Liver (tissue), 9 donors: ENCODE results near the gene PHYKPL. TPM values are rescaled to one million over a fixed set of nuclear protein-coding genes. Genes with fewer than 3 reads are reported as not detected.
"Not testable (repeated sequence)": the region's sequence is repeated elsewhere in the genome, so short reads cannot be mapped to it uniquely, and the experiment has no call there.

Source experiments
- DNase-seq: peaks from one replicate; pipeline ENCODE4 v3.0.0-alpha.2; 2017; ENCODE audit warnings: low spot score
- H3K27ac ChIP-seq, 2 donors: one replicate each; pipeline ENCODE4 v1.7.0; 2013; ENCODE audit warnings: inconsistent platforms in 2 of 2, low read length in 2 of 2, control low read depth in 1 of 2, low read depth in 1 of 2, mild to moderate bottlenecking in 1 of 2
- H3K27me3 ChIP-seq, 4 donors: one replicate each; pipeline versions ENCODE4 v1.6.1 to v1.7.0; 2013; ENCODE audit warnings: low read length in 3 of 4, inconsistent platforms in 1 of 4, mild to moderate bottlenecking in 1 of 4, moderate library complexity in 1 of 4; ENCODE audit not compliant: control insufficient read depth in 4 of 4, insufficient read depth in 4 of 4
- H3K36me3 ChIP-seq, 4 donors: one replicate each; pipeline versions ENCODE4 v1.6.1 to v1.7.0; 2013; ENCODE audit warnings: low read length in 3 of 4, mild to moderate bottlenecking in 3 of 4, low read depth in 1 of 4, moderate library complexity in 1 of 4; ENCODE audit not compliant: control insufficient read depth in 4 of 4, insufficient read depth in 3 of 4
- H3K4me1 ChIP-seq, 4 donors: one replicate each; pipeline versions ENCODE4 v1.6.1 to v1.7.0; 2013; ENCODE audit warnings: low read length in 3 of 4, mild to moderate bottlenecking in 3 of 4, moderate library complexity in 1 of 4; ENCODE audit not compliant: control insufficient read depth in 4 of 4, insufficient read depth in 4 of 4
- H3K4me3 ChIP-seq, 3 donors: one replicate each; pipeline versions ENCODE4 v1.6.1 to v1.7.0; 2013; ENCODE audit warnings: low read length in 3 of 3, control low read depth in 1 of 3, low read depth in 1 of 3, mild to moderate bottlenecking in 1 of 3
- H3K9ac ChIP-seq, 2 donors: one replicate each; pipeline ENCODE4 v1.7.0; 2013; ENCODE audit warnings: low read length in 2 of 2, mild to moderate bottlenecking in 2 of 2, moderate library complexity in 2 of 2, control low read depth in 1 of 2, low read depth in 1 of 2
- H3K9me3 ChIP-seq, 4 donors: one replicate each; pipeline versions ENCODE4 v1.6.1 to v1.7.0; 2013; ENCODE audit warnings: low read length in 3 of 4; ENCODE audit not compliant: control insufficient read depth in 4 of 4
- EGR1 ChIP-seq, 2 donors: IDR thresholded peaks; 2 replicates each; pipeline ENCODE4 v1.6.1; 2016 to 2018; ENCODE audit warnings: antibody characterized with exemption in 2 of 2, low read depth in 2 of 2
- FOXA1 ChIP-seq: IDR thresholded peaks from 2 replicates; pipeline ENCODE4 v1.6.1; 2016; ENCODE audit warnings: antibody characterized with exemption
- FOXA2 ChIP-seq: IDR thresholded peaks from 2 replicates; pipeline ENCODE4 v1.6.1; 2016; ENCODE audit warnings: antibody characterized with exemption
- GABPA ChIP-seq, 2 donors: IDR thresholded peaks in 1 of 2; conservative IDR thresholded peaks in 1 of 2; 2 replicates each; pipeline ENCODE4 v1.6.1; 2016; ENCODE audit warnings: antibody characterized with exemption in 2 of 2, mild to moderate bottlenecking in 1 of 2, moderate library complexity in 1 of 2
- HNF4A ChIP-seq, 2 donors: conservative IDR thresholded peaks; 2 replicates each; pipeline ENCODE4 v1.6.1; 2016; ENCODE audit warnings: antibody characterized with exemption in 2 of 2, mild to moderate bottlenecking in 2 of 2
- HNF4G ChIP-seq: IDR thresholded peaks from 2 replicates; pipeline ENCODE4 v1.6.1; 2016; ENCODE audit warnings: antibody characterized with exemption
- NR2F2 ChIP-seq: IDR thresholded peaks from 2 replicates; pipeline ENCODE4 v1.6.1; 2016; ENCODE audit warnings: antibody characterized with exemption
- RAD21 ChIP-seq, 2 donors: IDR thresholded peaks; 2 replicates each; pipeline ENCODE4 v1.6.1; 2016; ENCODE audit warnings: antibody characterized with exemption in 2 of 2, mild to moderate bottlenecking in 2 of 2
- RXRA ChIP-seq, 2 donors: IDR thresholded peaks; 2 replicates each; pipeline ENCODE4 v1.6.1; 2017 to 2018; ENCODE audit warnings: antibody characterized with exemption in 2 of 2, mild to moderate bottlenecking in 1 of 2
- SP1 ChIP-seq: IDR thresholded peaks from 2 replicates; pipeline ENCODE4 v1.6.1; 2018; ENCODE audit warnings: antibody characterized with exemption, mild to moderate bottlenecking
- TAF1 ChIP-seq: conservative IDR thresholded peaks from 2 replicates; pipeline ENCODE4 v1.6.1; 2016; ENCODE audit warnings: antibody characterized with exemption, mild to moderate bottlenecking
- WGBS: extraction: QIAGEN DNeasy Blood & Tissue Kit; methylation state at CpG from one replicate; pipeline ENCODE4 v1.1.7; 2013; 5-methylcytosine and 5-hydroxymethylcytosine counted together
- polyA plus RNA-seq, 2 donors: library from polyadenylated mRNA; stranded (reverse) in 1 of 2; unstranded in 1 of 2; fragments of 200-250 nt in 1 of 2; fragments of >200 nt in 1 of 2; fragmentation: Nextera tagmentation in 1 of 2; extraction: Ambion mirVana in 1 of 2; gene quantifications; one replicate each; pipeline versions ENCODE4 v1.2.1 to v1.2.3, GENCODE V29; 2013 to 2015
- total RNA-seq, 2 donors: library from RNA; depleted of rRNA; stranded (reverse); fragments of >200 nt; gene quantifications; one replicate each; pipeline ENCODE4 v1.2.3, GENCODE V29; 2014
- TF ChIP-seq, protein P1 (sequence below): IDR thresholded peaks from 2 replicates; pipeline ENCODE4 v1.6.1; 2016; ENCODE audit warnings: antibody characterized with exemption, mild to moderate bottlenecking
- TF ChIP-seq, protein P2 (sequence below): IDR thresholded peaks from 2 replicates; pipeline ENCODE4 v1.6.1; 2016; ENCODE audit warnings: antibody characterized with exemption
- TF ChIP-seq, protein P3 (sequence below): IDR thresholded peaks from 2 replicates; pipeline ENCODE4 v1.6.1; 2016; ENCODE audit warnings: antibody characterized with exemption
- donor health status: healthy.
- donor health status: healthy.
- donor health status: healthy.
- donor health status: healthy.
- donor health status: healthy.

PHYKPL gene
- total and polyA plus RNA-seq, 4 donors = 25.6 to 103 (median 45.0) TPM

DNA sequence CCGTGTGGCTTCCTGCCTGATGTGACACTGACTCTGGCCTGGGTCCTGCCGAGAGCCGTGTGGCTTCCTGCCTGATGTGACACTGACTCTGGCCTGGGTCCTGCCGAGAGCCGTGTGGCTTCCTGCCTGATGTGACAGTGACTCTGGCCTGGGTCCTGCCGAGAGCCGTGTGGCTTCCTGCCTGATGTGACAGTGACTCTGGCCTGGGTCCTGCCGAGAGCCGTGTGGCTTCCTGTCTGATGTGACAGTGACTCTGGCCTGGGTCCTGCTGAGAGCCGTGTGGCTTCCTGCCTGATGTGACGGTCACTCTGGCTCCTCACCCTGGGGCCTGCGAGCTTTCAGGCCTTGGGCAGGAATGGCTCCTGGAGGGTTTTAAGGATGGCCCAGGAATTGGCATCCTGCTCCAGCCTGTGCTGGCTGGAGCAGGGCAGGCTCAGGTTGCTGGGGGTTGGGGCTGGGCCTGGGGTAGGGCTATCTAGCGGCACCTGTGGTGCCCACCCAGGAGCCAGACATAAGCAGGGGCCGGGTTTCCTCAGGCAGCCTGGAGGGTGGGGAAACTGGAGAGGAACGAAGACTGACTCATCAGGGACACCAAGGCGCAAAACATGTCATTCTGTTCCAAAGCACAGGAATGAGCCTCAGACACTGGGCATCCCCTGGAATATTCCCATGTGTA, 7.2 kb upstream of the PHYKPL start:
- 26% methylated on average over 14 of the region's 16 CpGs for whole genome bisulfite sequencing
- not testable (repeated sequence) for H3K4me3 ChIP-seq, H3K27me3 ChIP-seq, H3K36me3 ChIP-seq, DNase-seq, H3K9me3 ChIP-seq
- Histone ChIP-seq H3K9ac (peak overlapping the region; percentile 56 to 62), H3K4me1 (peaks cover 24 to 49% (median 32%) of the 10 kb centered on the region in 4 donors), H3K27ac (peak overlapping the region; percentile 78 to 97)
- TF ChIP-seq, protein P1, sequence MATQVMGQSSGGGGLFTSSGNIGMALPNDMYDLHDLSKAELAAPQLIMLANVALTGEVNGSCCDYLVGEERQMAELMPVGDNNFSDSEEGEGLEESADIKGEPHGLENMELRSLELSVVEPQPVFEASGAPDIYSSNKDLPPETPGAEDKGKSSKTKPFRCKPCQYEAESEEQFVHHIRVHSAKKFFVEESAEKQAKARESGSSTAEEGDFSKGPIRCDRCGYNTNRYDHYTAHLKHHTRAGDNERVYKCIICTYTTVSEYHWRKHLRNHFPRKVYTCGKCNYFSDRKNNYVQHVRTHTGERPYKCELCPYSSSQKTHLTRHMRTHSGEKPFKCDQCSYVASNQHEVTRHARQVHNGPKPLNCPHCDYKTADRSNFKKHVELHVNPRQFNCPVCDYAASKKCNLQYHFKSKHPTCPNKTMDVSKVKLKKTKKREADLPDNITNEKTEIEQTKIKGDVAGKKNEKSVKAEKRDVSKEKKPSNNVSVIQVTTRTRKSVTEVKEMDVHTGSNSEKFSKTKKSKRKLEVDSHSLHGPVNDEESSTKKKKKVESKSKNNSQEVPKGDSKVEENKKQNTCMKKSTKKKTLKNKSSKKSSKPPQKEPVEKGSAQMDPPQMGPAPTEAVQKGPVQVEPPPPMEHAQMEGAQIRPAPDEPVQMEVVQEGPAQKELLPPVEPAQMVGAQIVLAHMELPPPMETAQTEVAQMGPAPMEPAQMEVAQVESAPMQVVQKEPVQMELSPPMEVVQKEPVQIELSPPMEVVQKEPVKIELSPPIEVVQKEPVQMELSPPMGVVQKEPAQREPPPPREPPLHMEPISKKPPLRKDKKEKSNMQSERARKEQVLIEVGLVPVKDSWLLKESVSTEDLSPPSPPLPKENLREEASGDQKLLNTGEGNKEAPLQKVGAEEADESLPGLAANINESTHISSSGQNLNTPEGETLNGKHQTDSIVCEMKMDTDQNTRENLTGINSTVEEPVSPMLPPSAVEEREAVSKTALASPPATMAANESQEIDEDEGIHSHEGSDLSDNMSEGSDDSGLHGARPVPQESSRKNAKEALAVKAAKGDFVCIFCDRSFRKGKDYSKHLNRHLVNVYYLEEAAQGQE = peak; percentile 24
- TF ChIP-seq SP1 (peak; percentile 59), GABPA (IDR thresholded peaks at IDR 0.05 in 1 of 2, conservative IDR thresholded peaks at IDR 0.05 in 1 of 2) (peak in 1 of 2 donors; percentile 80), HNF4A (conservative IDR thresholded peaks at IDR 0.05) (peak in 1 of 2 donors; percentile 62), RXRA (IDR thresholded peaks at IDR 0.05) (peak in 1 of 2 donors; percentile 78)

DNA sequence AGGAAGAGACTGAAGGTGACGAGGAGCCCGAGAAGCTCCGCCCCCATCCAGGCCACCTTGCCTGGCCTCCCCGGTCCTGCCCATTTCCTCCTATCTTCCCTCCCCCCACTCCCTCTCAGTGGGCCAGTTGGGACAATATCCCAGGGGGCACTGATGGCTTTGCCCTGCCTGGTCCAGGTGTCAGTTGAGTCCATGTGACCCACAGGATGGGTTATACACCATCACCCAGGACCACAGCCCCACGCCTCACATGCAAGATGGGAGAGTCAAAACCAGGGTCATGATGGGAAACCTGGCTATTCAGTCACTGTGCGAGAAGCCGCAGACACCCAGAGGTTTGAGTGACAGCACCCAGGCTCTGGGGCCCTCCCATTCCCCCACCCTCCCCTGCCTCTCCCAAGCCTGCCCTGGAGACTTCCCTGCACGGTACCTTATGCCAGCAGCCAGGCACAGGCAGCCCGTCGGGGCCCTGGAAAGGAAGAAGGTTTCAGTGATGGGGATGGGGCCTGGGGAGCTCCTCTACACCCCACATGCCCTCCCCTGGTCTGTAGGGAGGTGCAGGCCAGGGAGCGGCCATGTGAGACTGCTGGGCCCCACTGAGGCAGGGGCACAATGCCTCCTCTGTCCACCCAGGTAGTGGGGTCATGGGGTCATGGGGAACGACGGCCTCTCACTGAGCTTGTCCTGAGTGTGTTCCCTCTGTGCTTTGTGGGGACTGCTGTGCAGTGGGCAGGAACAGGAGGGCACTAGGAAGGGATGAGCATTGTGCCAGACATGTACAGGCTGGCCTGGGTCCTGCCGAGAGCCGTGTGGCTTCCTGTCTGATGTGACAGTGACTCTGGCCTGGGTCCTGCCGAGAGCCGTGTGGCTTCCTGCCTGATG, 6.3 kb upstream of the PHYKPL start:
- Histone ChIP-seq H3K9ac (peak overlapping the region; percentile 39 to 56), H3K27ac (peak overlapping the region; percentile 87 to 97), H3K4me1 (peaks cover 24 to 51% (median 33%) of the 10 kb centered on the region in 4 donors), H3K27me3 (no peaks in the 10 kb centered on the region), H3K9me3 (no peaks in the 10 kb centered on the region), H3K4me3 (no peak overlapping the region), H3K36me3 (no peaks in the 10 kb centered on the region)
- 54% methylated on average over 17 of the region's 17 CpGs for WGBS
- no peak for DNase-seq
- no peak for TF ChIP-seq FOXA2
- no peak for TF ChIP-seq RAD21 (IDR thresholded peaks at IDR 0.05)
- TF ChIP-seq TAF1 = no peak

DNA sequence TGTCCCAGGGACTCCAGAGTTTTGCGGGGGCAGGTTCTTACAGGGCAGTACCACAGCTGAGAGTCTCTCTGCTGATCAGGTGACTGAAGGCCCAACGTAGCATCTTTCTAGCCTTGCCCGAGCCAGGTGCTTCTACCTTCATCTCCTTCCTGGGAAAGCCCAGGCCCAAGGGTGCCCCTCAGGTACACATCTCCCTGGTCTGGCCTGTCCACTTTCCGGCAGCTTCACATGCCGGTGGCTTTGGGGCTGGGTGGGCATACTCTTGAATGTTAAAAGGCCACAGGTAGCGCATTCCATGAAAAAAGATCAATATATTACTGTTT, 5.7 kb upstream of the PHYKPL start:
- Histone ChIP-seq H3K36me3 (no peaks in the 10 kb centered on the region), H3K4me3 (no peak overlapping the region), H3K27me3 (no peaks in the 10 kb centered on the region), H3K9me3 (no peaks in the 10 kb centered on the region), H3K27ac (peak overlapping the region in 1 of 2 donors; percentile 97), H3K9ac (no peak overlapping the region), H3K4me1 (peaks cover 24 to 51% (median 33%) of the 10 kb centered on the region in 4 donors)
- TF ChIP-seq HNF4A (conservative IDR thresholded peaks at IDR 0.05) (no peak), EGR1 (IDR thresholded peaks at IDR 0.05; ENCODE audit: low read depth in 2 of 2) (no peak), FOXA1 (no peak), RAD21 (IDR thresholded peaks at IDR 0.05) (no peak), SP1 (no peak), HNF4G (no peak), TAF1 (no peak), NR2F2 (no peak)
- TF ChIP-seq, protein P2, sequence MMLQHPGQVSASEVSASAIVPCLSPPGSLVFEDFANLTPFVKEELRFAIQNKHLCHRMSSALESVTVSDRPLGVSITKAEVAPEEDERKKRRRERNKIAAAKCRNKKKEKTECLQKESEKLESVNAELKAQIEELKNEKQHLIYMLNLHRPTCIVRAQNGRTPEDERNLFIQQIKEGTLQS = no peak
- TF ChIP-seq, protein P1 = no peak
- TF ChIP-seq, protein P3, sequence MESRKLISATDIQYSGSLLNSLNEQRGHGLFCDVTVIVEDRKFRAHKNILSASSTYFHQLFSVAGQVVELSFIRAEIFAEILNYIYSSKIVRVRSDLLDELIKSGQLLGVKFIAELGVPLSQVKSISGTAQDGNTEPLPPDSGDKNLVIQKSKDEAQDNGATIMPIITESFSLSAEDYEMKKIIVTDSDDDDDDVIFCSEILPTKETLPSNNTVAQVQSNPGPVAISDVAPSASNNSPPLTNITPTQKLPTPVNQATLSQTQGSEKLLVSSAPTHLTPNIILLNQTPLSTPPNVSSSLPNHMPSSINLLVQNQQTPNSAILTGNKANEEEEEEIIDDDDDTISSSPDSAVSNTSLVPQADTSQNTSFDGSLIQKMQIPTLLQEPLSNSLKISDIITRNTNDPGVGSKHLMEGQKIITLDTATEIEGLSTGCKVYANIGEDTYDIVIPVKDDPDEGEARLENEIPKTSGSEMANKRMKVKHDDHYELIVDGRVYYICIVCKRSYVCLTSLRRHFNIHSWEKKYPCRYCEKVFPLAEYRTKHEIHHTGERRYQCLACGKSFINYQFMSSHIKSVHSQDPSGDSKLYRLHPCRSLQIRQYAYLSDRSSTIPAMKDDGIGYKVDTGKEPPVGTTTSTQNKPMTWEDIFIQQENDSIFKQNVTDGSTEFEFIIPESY = no peak
- 96% methylated on average over 6 of the region's 6 CpGs for WGBS
- no peak for DNase-seq
